GM10248 (cell line): ENCODE results near the gene SNCB.

Experiments
- CTCF ChIA-PET: fragments of 300-600 bp; sonication (Branson Sonifier 250); formaldehyde crosslinking; extraction: SDS; loops from one replicate; lab custom pipeline; 2021; ENCODE audit warnings: antibody characterized with exemption; lab: Yijun Ruan, JAX
- POLR2A ChIA-PET: fragments of 350-650 bp; sonication (Branson Sonifier 250); formaldehyde crosslinking; extraction: SDS; loops from one replicate; lab custom pipeline; 2020; ENCODE audit warnings: antibody characterized with exemption; lab: Yijun Ruan, JAX
- DNase-seq: peaks from one replicate; pipeline ENCODE4 v3.0.0; 2012; ENCODE audit errors: extremely low spot score
- CTCF ChIP-seq: IDR thresholded peaks from 2 replicates; pipeline ENCODE4 v1.5.1; 2012; ENCODE audit warnings: mild to moderate bottlenecking, low read depth; ENCODE audit errors: extremely low read depth, missing control alignments, control extremely low read depth

SNCB gene

GRCh38 chr5:176625512-176625911 is 4.8 kb downstream of the SNCB start:
- POLR2A ChIA-PET: no interaction called here
- no peak for TF ChIP-seq CTCF
- DNase-seq: no peak
- CTCF ChIA-PET: interaction anchor here (1.2 kb wide), 1 partner anchor 17 kb away, joined by 3 read pairs; no protein-coding TSS in a partner anchor

GRCh38 chr5:176624938-176625337 is 5.4 kb downstream of the SNCB start:
- POLR2A ChIA-PET: no interaction called here
- DNase-seq: no peak
- TF ChIP-seq CTCF: no peak
- CTCF ChIA-PET: interaction anchor here (1.2 kb wide), 1 partner anchor 17 kb away, joined by 3 read pairs; no protein-coding TSS in a partner anchor

- POLR2A ChIA-PET: no interaction called here
- TF ChIP-seq CTCF: no peak
- CTCF ChIA-PET: no interaction called here
- no peak for DNase-seq
Observed at GRCh38 chr5:176624142-176624541, 6.2 kb downstream of the SNCB start.

- no peak for DNase-seq
- CTCF ChIA-PET: interaction anchor here (0.8 to 1.6 kb wide), 8 partner anchors 9 to 204 kb away, joined by 3 to 11 read pairs (median 3); no protein-coding TSS in a partner anchor
- POLR2A ChIA-PET: no interaction called here
- TF ChIP-seq CTCF: no peak
Observed at GRCh38 chr5:176621661-176622079, 8.7 kb downstream of the SNCB start.

DNA sequence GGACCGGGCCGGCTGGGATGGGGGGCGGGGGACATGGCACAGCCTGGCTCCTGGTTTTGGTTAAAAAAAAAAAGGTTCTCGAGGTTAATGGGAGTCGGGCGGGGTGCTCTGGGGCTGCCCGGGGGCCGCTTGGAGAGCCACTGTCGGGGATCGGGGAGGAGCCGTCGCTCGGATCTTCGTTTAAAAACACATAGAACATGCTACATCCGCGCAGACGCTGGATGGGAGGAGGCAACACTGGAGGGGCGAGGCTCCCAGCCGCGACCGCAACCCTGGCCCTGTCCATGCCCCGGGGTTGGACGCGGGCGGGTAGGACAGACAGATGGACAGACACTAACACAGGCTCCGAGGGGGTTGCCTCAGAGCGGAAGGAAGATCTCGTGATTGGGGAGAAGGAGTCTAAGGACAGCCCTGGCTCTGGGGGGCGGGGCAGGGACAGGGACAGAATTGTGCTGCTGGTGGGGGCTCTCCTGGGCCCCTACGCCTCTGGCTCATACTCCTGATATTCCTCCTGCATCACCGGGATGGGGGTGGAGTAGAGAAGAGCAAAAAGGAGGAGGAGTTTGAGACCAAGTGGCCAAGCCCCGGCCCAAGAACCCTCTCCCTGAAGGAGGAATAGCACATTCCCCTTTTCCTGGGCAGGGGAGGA is 9.9 kb downstream of the SNCB start:
- TF ChIP-seq CTCF: no peak
- no peak for DNase-seq
- ChIA-PET CTCF (no interaction called here), POLR2A (no interaction called here)

DNA sequence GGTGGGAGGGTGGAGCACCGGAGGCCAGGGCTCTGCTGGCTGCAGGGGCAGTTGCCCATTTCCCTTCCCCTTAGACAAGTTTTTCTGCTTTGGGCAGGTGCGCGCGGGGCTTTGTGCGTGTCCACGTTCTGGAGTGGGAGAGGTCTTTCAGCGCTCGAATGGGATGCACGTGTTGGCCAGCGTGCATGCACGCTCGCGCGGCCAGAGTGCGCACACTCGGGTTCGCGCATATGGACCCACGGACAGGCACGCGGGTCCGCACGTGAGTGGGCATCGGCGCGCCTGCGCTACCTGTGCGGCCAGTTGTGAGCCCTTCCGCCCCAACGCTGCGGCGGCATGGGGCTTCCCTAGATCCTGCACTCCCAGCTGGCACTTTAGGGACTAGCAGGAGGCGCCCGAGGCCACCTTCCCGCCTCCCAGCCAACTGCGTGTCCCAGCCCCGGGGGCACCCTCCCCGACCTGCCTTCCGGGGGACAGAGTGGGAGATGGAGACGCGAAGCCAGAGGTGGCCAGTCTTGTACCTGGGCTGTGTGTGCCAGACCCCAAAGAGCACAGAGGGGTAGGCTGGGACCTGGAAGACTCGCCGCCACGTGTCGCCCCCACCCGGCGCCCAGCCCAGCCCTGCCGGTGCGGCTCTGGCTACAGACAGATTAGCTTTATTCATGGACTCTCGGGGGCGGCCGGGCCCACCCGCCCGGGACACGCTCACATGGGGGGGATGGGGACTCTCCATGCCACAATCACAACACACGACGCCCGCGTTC is 10.6 kb downstream of the SNCB start:
- DNase-seq: no peak
- no peak for TF ChIP-seq CTCF
- POLR2A ChIA-PET: no interaction called here
- CTCF ChIA-PET: no interaction called here
